COLO829 (cell line): ENCODE measurements around the gene ALDH5A1.
A peak's percentile ranks its signal among the peaks of the same experiment; 100 is the strongest.

Source experiments
- DNase-seq: peaks from one replicate; pipeline ENCODE4 v3.0.0; 2012; ENCODE audit warnings: low spot score

ALDH5A1 gene

DNA sequence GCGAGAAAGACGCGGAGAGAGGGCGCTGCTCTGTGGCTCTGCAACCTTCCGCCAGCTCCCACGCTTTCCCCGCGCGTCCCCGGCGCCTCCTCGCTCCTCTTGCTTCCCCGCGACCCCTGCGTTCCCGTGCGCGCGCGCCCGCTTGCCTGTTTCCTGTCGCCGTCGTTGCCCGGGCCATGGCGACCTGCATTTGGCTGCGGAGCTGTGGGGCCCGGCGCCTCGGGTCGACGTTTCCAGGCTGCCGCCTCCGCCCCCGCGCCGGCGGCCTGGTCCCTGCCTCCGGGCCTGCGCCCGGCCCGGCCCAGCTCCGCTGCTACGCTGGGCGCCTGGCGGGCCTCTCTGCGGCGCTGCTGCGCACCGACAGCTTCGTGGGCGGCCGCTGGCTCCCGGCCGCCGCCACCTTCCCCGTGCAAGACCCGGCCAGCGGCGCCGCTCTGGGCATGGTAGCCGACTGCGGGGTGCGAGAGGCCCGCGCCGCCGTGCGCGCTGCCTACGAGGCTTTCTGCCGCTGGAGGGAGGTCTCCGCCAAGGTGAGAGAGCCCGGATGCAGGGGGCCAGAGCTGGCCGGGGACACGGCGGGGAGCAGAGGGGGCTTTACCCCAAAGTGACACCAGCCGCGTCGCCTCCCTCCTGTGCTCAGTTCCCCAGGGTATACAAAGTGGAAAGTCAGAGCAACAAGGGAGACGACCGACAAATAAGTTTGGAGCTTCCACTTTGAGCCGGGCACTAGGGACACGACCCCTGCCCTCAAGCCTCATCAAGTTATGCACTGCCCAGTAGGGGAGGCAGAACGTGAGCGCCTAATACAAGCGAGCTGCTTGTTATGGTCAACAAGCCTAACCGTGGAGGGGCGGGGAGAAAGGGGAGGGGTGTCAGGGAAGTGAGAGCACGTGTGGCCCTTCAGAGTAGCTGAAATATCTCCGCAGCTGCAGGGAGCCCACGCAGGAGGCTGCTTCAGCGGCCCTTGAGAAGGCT, at the start of gene ALDH5A1:
Gene ALDH5A1, plus strand, starts transcription at position 149 of the 975 bp plus-strand sequence. Its CDS starts 28 bp downstream, at position 177.
- peak; percentile 30 for DNase-seq

DNA sequence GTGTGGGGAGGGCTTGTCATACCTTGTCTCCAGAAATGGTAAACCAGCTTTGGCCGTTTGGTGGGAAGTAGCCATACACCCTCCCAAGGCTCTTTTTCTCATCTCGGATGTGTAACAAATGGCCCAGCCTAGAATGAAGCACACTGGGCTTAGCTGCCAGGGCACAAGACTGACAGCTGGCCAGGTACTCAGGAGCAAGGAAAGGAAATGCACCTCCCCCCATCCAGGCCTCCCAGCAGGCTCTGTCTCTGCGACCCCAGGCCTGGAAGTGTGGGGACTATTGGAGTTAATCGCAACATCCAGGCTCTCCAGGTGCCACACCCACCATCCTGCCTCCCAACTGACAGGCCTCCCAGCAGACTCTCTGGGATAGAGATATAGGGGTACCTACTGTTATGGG, 49.1 kb upstream of the ALDH5A1 start:
- DNase-seq, result no peak

DNA sequence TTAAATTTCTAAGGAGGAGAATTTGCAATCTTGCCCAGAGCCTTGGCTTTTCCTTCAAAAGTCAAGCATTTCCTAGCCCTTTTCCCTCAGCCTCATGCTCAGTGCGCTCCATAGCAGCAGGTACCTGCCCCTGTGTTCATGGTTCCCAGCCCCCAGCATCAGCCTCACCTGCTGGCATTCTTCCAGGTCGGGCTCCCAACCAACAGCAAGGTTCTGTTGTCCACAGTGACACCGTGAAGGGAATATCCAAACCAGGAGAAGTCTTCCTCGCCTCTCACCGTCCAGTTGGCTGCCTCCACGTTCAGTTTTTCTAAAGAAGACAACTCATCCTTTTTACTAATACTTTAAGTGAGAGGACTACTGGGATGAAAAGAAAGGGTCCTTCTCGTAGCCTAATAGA, 48.1 kb upstream of the ALDH5A1 start:
- DNase-seq, result no peak

DNA sequence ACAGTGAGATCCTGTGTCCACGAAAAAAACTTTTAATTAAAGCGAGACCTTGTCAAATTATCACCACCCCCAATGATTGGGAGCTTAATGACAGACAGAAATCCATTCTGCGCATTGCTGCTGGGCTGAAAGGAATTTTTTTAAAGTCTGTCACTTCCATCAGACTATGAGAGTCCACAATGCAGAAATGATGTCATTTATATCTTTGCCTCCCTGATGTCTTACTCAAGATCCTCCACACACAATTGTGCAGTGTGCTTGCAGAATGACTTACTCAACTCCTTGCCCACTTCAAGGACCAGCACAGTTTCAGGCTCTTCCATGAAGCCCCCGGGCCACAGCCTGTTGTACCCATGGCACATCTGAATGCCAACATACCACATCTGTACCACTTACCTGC, 46.4 kb upstream of the ALDH5A1 start:
- DNase-seq, result no peak

DNA sequence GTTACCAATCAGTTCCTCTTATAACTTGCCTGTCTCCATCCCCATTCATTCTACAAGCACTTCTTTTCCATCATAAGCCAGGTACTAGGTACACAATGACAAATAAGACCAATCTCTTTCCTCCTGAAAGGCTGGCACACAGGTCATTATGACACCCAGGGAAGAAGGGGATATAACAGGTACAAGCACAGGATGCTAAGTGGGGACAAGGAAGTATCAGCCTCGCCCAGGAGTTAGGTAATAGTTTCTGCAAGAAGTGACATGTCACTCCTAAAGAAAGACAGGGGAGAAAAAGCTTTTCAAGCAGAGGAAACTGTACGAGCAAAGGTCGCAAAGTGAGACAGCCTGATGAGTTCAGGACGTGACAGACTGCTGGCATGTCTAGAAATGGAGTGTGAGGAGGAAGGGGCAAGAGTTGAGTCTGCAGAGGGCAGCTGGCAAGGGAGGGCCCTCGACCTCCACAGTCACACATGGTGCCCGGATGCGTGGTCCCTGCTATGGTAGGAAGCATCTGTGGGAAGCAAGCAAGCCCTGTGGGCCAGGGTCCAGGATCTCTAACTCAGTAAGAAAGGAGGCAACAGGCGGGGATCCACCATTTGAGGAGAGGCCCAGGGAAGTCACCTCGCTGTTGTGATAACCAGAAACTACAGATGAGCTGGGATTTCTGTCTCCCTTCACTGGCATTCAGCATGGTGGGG, 45.8 kb upstream of the ALDH5A1 start:
- no peak for DNase-seq

DNA sequence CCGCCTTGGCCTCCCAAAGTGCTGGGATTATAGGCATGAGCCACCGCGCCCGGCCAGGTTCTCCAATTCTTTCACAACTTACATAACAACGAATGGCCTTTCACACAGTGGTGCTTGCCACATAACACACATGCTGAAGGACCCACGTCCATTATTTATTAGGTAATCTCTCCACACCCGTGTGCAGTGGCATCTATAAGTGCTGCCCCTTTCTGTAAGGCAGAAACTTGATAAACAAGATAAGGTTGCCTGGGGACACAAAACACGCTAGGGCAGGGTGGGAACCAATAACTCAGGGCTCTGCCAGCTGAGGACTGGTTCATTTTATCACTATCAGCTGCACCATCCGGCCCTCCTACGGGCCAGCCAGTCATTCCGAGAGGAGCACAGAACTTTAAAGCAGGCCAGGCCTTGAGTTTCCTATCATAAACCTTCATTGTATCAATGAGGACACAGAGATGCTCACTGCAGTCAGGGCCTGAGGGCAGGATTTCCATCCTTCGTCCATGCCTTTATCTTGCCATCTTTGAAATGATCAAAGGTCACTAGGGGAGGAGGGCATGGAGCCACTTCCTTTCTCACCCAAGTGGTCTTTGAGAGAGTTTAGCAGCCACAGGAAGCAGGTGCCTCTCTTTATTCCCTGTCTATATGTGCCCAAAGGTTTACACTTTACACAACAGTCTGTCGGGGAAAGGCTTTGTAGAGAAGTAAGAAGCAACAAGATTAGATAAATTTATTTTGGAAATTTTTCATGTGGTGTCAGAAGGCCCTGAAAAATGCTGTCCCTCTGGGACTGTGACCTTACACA, 43.0 kb upstream of the ALDH5A1 start:
- no peak for DNase-seq

DNA sequence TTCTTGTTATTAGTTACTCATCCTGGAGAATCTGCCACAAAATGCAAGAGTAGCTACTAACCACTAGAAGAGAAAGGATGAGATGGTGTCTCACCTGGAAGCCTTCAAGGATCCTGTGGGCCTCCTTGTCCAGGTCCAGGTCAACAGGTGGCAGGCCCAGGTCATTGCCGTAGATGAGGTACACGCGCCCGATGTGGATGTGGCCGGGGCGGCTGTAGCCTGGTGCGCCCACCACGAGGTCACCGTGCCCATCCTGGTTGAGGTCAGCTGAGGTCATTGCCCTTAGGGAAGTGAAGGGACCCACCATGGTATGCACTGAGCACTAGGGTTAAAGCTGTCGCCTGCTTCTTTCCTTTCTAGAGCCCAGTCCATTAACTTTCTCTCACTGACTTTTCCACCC, 40.8 kb upstream of the ALDH5A1 start:
- DNase-seq, result no peak

DNA sequence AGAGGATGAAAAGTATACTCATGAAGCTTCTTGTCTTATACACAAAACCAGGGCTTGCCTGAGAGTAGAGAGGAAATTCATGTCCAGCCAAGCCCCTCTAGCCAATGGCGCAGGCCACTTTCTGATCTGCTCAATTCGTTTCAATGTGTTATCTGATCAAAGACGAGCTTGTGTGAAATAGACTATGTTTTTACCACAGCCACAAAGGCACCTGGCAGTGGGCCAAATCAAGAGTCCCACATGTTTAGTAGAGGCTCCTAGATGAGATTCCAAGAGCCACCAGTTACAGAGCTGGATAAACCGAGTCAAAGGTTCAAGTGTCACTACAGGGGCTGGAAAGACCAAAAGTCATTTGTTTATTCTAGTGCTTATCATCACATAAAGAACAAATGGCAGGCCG, 40.3 kb upstream of the ALDH5A1 start:
- no peak for DNase-seq

DNA sequence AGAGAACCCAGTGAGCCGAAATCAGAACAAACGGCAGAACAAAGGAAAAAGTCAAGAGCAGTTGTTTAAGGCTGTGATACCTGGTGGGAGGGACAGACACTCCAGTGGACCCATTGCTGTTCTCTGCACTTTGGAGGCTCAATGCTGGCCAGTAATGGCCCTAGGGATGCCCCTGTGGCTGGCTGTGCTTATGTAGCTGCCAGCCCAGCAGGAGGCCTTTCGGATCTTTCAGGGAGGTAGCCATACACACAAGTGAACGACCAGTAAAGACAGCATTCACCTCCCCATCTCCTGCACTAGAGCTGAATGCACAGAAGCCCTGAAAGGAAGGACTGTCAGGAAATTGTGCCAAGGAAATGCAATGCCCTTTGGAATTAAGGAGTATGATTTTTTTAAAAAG, 39.7 kb upstream of the ALDH5A1 start:
- no peak for DNase-seq

DNA sequence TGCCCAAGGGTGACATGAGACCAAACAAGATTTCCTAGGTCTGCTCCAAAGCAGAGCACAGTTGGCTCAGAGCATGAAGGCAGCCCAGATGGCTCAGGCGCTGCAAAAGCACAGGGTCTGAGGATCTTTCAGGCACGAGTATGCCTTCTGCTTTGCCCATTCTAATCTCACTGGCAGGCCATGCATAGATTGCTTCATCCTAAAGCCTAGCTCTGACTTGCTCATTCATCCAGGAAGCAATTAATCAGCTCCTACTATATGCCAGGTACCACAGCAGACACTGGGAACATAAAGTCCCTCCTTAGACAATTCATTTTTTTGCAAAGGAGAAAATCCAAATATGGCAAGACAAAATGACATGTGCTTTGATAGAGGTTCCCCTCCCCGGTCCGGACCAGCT, 36.6 kb upstream of the ALDH5A1 start:
- no peak for DNase-seq

DNA sequence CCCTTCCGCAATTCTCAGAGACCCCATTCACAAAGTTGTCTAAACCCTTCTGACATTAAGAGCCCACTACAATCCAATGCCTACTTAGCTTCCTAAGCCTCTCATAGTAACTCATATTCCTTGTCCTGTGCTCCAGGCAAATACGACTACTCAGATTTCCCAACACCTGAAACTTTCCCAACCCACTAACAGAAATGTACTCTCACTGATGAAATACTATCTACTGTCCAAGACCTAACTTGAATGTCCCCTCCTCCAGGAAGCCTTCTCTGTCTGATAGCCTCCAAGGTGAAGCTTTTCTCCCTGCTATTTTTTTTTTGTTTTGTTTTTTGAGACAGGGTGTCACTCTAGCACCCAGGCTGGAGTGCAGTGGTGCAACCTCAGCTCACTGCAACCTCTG, 35.8 kb upstream of the ALDH5A1 start:
- DNase-seq, result no peak

DNA sequence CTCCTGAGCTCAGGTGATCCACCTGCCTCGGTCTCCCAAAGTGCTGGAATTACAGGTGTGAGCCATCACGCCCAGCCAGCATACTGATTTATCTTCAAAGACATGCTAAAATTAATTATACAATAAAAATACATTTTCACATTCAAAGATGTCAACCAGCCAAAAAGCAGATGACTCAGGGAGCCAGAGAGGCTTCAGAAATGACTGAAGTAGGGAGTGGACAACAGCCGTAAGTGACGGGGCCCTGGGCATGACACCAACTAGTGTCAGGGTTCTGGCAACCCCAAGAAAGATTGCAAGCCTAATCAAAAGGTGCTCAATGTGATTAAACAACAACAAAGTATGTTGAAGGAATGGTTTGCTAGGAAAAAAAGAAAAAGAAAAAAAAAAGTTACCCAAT, 33.8 kb upstream of the ALDH5A1 start:
- no peak for DNase-seq

DNA sequence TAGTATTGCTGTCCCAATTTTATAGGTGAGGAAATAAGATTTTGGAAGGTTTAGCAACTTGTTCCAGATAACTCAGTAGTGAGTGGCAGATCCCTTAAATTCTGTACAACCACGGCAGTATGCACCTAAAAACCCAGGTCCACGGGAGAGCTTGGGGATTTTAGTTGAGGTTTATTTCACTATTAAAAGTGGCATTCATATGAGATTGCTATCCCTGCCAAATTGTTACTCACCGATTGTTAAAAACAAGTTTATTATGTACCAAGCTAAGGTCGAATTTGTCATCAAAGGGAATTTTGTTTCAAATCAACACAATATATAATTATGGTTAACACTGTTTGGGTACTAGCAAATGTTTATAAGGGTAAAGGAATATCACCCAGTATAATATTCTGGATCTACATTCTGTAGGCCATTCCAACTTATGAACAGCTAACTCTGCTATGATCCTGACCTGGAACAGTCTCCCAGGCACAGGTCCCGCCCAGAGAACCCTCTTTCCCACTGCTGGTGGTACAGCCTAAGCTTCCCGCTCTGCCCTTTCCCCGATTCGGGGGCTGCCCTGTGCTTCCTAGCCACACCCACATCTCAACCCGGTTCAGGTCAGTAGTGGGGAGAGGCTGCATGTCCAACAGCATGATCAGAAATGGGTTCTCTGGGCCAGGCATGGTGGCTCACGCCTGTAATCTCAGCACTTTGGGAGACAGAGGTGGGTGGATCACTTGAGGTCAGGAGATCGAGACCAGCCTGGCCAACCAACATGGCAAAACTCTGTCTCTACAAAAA, 30.3 kb upstream of the ALDH5A1 start:
- DNase-seq, result no peak

DNA sequence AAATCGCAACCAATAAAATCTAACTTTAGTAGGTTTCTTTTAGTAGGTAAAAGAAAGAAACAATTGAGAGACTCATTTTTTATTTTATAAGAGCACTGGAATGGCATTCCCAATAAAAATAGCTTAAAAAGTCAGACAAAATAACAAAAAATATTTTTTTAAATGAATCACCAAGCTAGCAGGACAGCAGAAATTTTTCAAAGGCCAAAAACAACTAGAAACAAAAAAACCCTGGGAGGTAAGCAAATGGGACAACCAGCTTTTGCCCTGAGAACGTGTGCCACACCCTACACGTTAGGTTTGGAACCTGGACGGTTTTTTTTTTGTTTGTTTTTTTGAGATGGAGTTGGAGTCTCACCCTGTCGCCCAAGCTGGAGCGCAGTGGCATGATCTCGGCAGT, 25.0 kb upstream of the ALDH5A1 start:
- DNase-seq, result no peak

DNA sequence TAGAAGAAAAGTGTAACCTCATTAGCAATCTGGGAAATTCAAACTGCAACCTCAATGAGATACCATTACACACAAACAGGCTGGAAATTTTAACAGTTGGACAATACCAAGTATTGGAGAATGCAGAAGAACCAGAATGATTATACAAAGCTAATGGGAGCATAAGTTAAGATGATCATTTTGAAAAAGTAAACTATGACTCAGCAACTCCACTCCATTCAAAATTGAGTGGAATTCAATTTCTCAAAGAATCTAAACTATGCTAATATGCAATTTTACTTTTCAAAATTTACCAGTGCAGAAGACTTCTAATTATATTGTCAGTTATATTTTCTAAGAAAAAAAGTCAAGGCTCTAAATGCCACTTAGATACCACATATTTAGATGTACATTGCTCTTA, 22.6 kb upstream of the ALDH5A1 start:
- no peak for DNase-seq

DNA sequence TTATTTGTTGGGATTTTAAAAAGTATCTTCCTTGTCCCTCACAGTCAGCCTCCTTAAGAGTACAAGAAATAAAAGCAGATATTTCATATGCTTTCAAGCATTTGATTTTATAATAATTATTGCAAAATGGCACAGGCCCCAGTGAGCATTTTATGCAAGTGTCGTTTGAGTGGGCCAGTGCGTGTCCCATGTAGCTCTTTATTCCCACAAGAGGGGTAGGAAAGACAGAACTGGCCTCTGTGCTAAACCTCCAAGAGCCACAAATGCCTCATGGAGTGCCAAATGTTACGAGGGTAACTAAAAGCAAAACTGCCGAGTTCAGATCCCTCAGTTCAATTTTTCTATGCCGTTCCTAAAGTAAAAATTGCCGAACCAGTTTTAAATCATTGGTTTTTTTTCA, 18.1 kb upstream of the ALDH5A1 start:
- DNase-seq, result no peak

DNA sequence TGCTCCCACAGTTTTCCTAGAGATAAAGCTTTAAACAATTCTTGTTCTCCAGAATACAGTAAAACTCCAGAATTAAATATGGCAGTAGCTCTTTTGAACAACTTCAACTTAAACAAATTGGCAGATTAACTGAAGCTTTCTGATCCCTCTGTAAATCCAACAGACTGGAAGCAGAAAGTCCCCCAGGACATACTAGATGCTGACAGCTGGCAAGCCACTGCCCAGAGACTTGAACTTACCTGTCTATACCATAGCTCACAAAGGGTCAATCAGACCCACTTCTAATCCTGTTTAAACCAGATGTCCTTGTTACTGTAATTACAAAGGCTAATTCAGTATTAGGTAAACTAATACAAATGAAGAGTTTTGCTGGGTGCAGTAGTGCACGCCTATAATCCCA, 17.7 kb upstream of the ALDH5A1 start:
- no peak for DNase-seq

DNA sequence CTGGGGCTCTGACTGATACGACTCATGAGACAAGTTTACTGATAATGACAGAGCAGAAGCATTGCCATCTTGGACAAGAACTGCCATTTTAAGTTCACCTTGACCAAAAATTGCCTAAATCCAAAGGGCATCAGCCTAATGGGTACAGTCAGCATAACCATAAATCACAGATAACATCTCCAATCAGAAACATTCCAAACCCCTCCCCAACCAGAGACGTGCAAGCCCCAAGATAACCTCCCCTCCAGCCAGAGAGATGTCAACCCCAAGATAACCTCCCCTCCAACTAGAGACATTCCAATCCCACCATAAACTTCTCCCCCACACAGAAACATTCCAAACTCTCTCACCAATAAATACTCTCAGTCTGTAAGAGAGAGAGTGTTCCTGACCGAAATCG, 15.9 kb upstream of the ALDH5A1 start:
- DNase-seq, result no peak

DNA sequence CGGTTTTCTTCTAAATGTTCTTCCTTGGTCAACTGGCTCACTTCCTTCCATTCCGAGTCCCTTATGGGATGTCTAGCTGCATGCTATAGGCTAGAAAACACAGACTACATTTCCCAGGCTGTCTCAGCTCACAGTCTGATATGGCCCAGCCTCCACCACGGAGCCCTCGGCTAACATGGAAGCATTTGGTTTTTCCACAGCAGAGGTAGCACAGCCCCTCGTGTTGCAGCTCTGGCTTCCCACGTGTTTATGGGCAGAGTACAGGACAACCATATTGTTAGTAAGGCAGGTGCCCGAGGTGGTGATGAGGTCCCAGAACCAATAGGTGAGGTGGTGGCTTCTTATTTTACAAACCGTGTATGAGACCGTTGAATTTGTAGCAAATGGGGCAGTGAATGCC, 14.1 kb upstream of the ALDH5A1 start:
- DNase-seq, result no peak

DNA sequence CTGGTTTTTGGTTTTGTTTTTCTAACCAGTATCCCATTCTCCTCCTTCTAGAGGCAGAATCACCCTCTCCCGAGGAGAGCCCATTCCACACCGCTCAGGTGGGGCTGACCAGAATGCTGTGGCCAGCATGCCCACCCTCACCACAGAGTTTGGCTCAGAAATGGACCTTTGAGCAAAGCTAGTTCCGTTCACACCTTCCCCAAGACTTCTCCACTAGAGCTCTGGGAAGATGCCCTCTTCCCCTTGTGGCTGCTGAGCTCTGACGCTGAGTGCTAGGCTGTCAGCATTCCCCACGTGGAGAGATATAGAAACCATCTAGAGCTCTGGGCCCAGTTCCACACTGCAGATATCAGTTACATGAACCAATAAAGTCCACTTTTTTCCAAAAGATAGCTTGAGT, 13.3 kb upstream of the ALDH5A1 start:
- no peak for DNase-seq

DNA sequence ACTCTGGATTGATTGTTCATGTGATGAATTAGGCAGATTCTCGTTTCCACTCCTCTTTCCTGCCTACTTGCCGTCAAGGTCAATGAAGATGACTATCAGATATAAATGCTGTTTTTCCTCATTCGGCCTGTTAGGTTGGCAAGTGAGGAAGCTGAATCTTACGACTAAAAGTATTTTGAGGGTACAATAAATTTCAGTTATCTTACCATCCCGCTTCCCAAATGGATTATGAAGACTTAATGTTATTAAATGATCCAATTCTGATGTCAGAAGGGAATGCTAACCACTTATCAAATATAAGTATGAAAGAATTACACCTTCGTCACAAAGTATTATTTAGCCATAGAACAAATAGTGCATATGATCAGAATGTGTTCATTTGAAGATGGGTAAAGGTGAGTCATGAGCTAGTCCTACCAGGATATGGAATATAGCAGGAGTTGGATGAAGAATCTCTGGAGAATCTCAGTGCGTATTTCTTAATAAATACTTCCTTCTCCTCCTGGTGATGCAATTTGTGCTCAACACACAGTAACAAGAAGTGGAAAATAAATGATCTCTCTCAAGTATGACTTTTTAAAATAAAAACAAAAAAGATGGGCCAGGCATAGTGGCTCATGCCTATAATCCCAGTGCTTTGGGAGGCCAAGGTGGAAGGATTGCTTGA, 10.0 kb upstream of the ALDH5A1 start:
- no peak for DNase-seq
